H9 (cell line): ENCODE results near the gene ACSS2. TPM values are rescaled to one million over a fixed set of nuclear protein-coding genes. Genes with fewer than 3 reads are reported as not detected.

Source experiments
- DNase-seq: peaks from one replicate; pipeline ENCODE4 v3.0.0-alpha.2; 2017
- H2AFZ ChIP-seq: one replicate; pipeline ENCODE4 v1.6.1; 2013; ENCODE audit warnings: mild to moderate bottlenecking, low read length, control low read depth, moderate library complexity
- H2AK5ac ChIP-seq: 2 replicates; pipeline ENCODE4 v1.6.1; 2013; ENCODE audit warnings: low read length, control low read depth, mixed read lengths; ENCODE audit not compliant: insufficient read length
- H2BK120ac ChIP-seq: one replicate; pipeline ENCODE4 v1.6.1; 2013; ENCODE audit warnings: low read depth, mild to moderate bottlenecking, low read length, control low read depth, inconsistent platforms; ENCODE audit not compliant: poor library complexity, severe bottlenecking
- H2BK12ac ChIP-seq: 2 replicates; pipeline ENCODE4 v1.6.1; 2013; ENCODE audit warnings: low read length, control low read depth, mixed read lengths, low read depth; ENCODE audit not compliant: insufficient read length
- H2BK15ac ChIP-seq: 2 replicates; pipeline ENCODE4 v1.6.1; 2013; ENCODE audit warnings: low read depth, low read length, control low read depth
- H2BK20ac ChIP-seq: one replicate; pipeline ENCODE4 v1.6.1; 2013; ENCODE audit warnings: low read depth, mild to moderate bottlenecking, low read length, control low read depth, inconsistent platforms; ENCODE audit not compliant: poor library complexity, severe bottlenecking
- H2BK5ac ChIP-seq: 2 replicates; pipeline ENCODE4 v1.6.1; 2013; ENCODE audit warnings: low read length, control low read depth, mixed read lengths; ENCODE audit not compliant: insufficient read length
- H3K14ac ChIP-seq: 2 replicates; pipeline ENCODE4 v1.6.1; 2013; ENCODE audit warnings: low read length, control low read depth; ENCODE audit not compliant: insufficient read depth
- H3K18ac ChIP-seq: 2 replicates; pipeline ENCODE4 v1.6.1; 2013; ENCODE audit warnings: low read depth, mild to moderate bottlenecking, mixed read lengths, low read length, control low read depth; ENCODE audit not compliant: insufficient read length
- H3K23ac ChIP-seq: 2 replicates; pipeline ENCODE4 v1.6.1; 2013; ENCODE audit warnings: low read length, control low read depth, mixed read lengths, low read depth; ENCODE audit not compliant: insufficient read length
- H3K23me2 ChIP-seq: 2 replicates; pipeline ENCODE4 v1.6.1; 2013; ENCODE audit warnings: low read depth, mild to moderate bottlenecking, mixed read lengths, low read length, control low read depth; ENCODE audit not compliant: insufficient read length, poor library complexity, severe bottlenecking
- H3K27ac ChIP-seq: 2 replicates; pipeline ENCODE4 v1.5.1; 2013; ENCODE audit warnings: low read length, control low read depth, mixed read lengths, low read depth; ENCODE audit not compliant: insufficient read length
- H3K27me3 ChIP-seq: 2 replicates; pipeline ENCODE4 v1.6.1; 2013; ENCODE audit warnings: low read length, control low read depth, inconsistent platforms; ENCODE audit not compliant: insufficient read depth
- H3K4ac ChIP-seq: 2 replicates; pipeline ENCODE4 v1.6.1; 2013; ENCODE audit warnings: low read depth, mild to moderate bottlenecking, control low read depth, inconsistent platforms, low read length, moderate library complexity
- H3K4me1 ChIP-seq: 2 replicates; pipeline ENCODE4 v1.6.1; 2013; ENCODE audit warnings: low read length, control low read depth, inconsistent platforms; ENCODE audit not compliant: insufficient read depth
- H3K4me2 ChIP-seq: 2 replicates; pipeline ENCODE4 v1.6.1; 2013; ENCODE audit warnings: low read length, control low read depth, mixed read lengths; ENCODE audit not compliant: insufficient read length, insufficient read depth
- H3K56ac ChIP-seq: 2 replicates; pipeline ENCODE4 v1.6.1; 2013; ENCODE audit warnings: low read depth, mild to moderate bottlenecking, mixed read lengths, low read length, control low read depth; ENCODE audit not compliant: insufficient read length
- H3K79me1 ChIP-seq: 2 replicates; pipeline ENCODE4 v1.6.1; 2013; ENCODE audit warnings: low read depth, mild to moderate bottlenecking, moderate library complexity, low read length, control low read depth, inconsistent platforms; ENCODE audit not compliant: insufficient read depth, poor library complexity, severe bottlenecking
- H3K79me2 ChIP-seq: 2 replicates; pipeline ENCODE4 v1.6.1; 2013; ENCODE audit warnings: low read length, control low read depth, inconsistent platforms; ENCODE audit not compliant: insufficient read depth
- H3K9ac ChIP-seq: 2 replicates; pipeline ENCODE4 v1.6.1; 2013; ENCODE audit warnings: low read length, control low read depth, mixed read lengths; ENCODE audit not compliant: insufficient read length; ENCODE audit errors: extremely low read depth
- H3K9me3 ChIP-seq: one replicate; pipeline ENCODE4 v1.6.1; 2013; ENCODE audit warnings: low read depth, low read length, inconsistent platforms; ENCODE audit not compliant: control insufficient read depth
- H3T11ph ChIP-seq: one replicate; pipeline ENCODE4 v1.6.1; 2013; ENCODE audit warnings: mild to moderate bottlenecking, low read length, control low read depth, inconsistent platforms
- H4K20me1 ChIP-seq: one replicate; pipeline ENCODE4 v1.6.1; 2013; ENCODE audit not compliant: control insufficient read depth, insufficient read length, insufficient read depth
- H4K5ac ChIP-seq: 2 replicates; pipeline ENCODE4 v1.6.1; 2013; ENCODE audit warnings: low read depth, mild to moderate bottlenecking, mixed read lengths, low read length, control low read depth; ENCODE audit not compliant: insufficient read length
- H4K8ac ChIP-seq: replicated peaks from 2 replicates; pipeline ENCODE4 v1.6.1; 2013; ENCODE audit warnings: low read length, control low read depth, mixed read lengths, low read depth; ENCODE audit not compliant: insufficient read length
- H4K91ac ChIP-seq: 2 replicates; pipeline ENCODE4 v1.6.1; 2013; ENCODE audit warnings: low read depth, mild to moderate bottlenecking, moderate library complexity, mixed read lengths, low read length, control low read depth; ENCODE audit not compliant: insufficient read length
- H3K27ac Mint-ChIP-seq, 3 experiments: 2 replicates in 2 of 3; 3 replicates in 1 of 3; pipeline ENCODE4 v1.8.0; 2020 to 2021; ENCODE audit warnings: mixed read lengths in 3 of 3, mild to moderate bottlenecking in 1 of 3, moderate library complexity in 1 of 3
- H3K27me3 Mint-ChIP-seq: 2 replicates; pipeline ENCODE4 v1.8.0; 2021; ENCODE audit warnings: low read depth, mild to moderate bottlenecking, moderate library complexity, mixed read lengths
- H3K36me3 Mint-ChIP-seq, 3 experiments: 2 replicates in 2 of 3; 3 replicates in 1 of 3; pipeline ENCODE4 v1.8.0; 2020 to 2021; ENCODE audit warnings: low read depth in 3 of 3, mixed read lengths in 3 of 3; ENCODE audit not compliant: insufficient read depth in 1 of 3
- H3K4me1 Mint-ChIP-seq, 2 experiments: 2 replicates each; pipeline ENCODE4 v1.8.0; 2020; ENCODE audit warnings: mixed read lengths in 2 of 2
- H3K4me3 Mint-ChIP-seq, 2 experiments: 2 replicates in 1 of 2; 3 replicates in 1 of 2; pipeline ENCODE4 v1.8.0; 2020 to 2021; ENCODE audit warnings: mild to moderate bottlenecking in 2 of 2, mixed read lengths in 2 of 2, moderate library complexity in 1 of 2
- H3K9me3 Mint-ChIP-seq, 2 experiments: 2 replicates in 1 of 2; 3 replicates in 1 of 2; pipeline ENCODE4 v1.8.0; 2020; ENCODE audit warnings: mild to moderate bottlenecking in 2 of 2, mixed read lengths in 2 of 2, moderate library complexity in 1 of 2
- WGBS: extraction: QIAGEN DNeasy Blood & Tissue Kit; methylation state at CpG from one replicate; pipeline ENCODE4 v1.1.7; 2013; ENCODE audit warnings: missing lambda C conversion rate, low lambda C conversion rate, mixed read lengths; ENCODE audit not compliant: insufficient read length; ENCODE audit errors: extremely low coverage; 5-methylcytosine and 5-hydroxymethylcytosine counted together
- total RNA-seq: library from RNA; stranded (reverse); gene quantifications from 2 replicates; pipeline ENCODE4 v1.2.1, GENCODE V29; 2021
- TF ChIP-seq, protein P1 (sequence below): fragments of 200-600 bp; sonication (generic); conservative IDR thresholded peaks from 3 replicates; pipeline ENCODE4 v1.8.0; 2021; ENCODE audit warnings: antibody characterized with exemption, mild to moderate bottlenecking

Gene ACSS2
- total RNA-seq, 1 experiment from 2014 or later, result 15.4 TPM

DNA sequence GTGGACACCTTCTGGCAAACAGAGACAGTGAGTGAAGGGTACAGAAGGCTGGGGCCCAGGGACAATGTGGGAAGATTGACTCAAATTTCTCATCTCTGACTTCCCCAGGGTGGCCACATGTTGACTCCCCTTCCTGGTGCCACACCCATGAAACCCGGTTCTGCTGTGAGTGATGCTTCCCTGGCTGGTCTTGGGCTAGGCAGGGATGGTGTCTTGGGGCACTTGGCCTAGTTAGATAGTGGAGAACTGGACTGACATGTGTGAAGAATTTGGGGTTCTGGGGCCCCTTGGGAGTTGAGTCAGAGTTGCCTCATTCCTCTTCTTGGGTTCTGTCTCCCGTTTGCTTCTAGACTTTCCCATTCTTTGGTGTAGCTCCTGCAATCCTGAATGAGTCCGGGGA is 45.0 kb downstream of the ACSS2 start:
- H3K79me1 ChIP-seq, result no peaks in the 10 kb centered on the region
- no peak overlapping the region for H2BK12ac ChIP-seq
- TF ChIP-seq, protein P1, sequence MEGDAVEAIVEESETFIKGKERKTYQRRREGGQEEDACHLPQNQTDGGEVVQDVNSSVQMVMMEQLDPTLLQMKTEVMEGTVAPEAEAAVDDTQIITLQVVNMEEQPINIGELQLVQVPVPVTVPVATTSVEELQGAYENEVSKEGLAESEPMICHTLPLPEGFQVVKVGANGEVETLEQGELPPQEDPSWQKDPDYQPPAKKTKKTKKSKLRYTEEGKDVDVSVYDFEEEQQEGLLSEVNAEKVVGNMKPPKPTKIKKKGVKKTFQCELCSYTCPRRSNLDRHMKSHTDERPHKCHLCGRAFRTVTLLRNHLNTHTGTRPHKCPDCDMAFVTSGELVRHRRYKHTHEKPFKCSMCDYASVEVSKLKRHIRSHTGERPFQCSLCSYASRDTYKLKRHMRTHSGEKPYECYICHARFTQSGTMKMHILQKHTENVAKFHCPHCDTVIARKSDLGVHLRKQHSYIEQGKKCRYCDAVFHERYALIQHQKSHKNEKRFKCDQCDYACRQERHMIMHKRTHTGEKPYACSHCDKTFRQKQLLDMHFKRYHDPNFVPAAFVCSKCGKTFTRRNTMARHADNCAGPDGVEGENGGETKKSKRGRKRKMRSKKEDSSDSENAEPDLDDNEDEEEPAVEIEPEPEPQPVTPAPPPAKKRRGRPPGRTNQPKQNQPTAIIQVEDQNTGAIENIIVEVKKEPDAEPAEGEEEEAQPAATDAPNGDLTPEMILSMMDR, result no peak
- Mint-ChIP-seq H3K27ac (no peak overlapping the region), H3K4me1 (no peaks in the 10 kb centered on the region), H3K27me3 (no peaks in the 10 kb centered on the region), H3K36me3 (peaks cover 5 to 19% (median 18%) of the 10 kb centered on the region in 3 experiments; a peak in 6 of 7 replicates), H3K9me3 (no peaks in the 10 kb centered on the region), H3K4me3 (no peak overlapping the region)
- H3K23ac ChIP-seq, result no peak overlapping the region
- H3K4me1 ChIP-seq, result no peaks in the 10 kb centered on the region
- H2AK5ac ChIP-seq, result no peak overlapping the region
- H3K4ac ChIP-seq, result no peak overlapping the region
- H3K27me3 ChIP-seq, result no peaks in the 10 kb centered on the region
- H4K20me1 ChIP-seq, result no peaks in the 10 kb centered on the region
- no peak overlapping the region for H4K8ac ChIP-seq
- no peak overlapping the region for H3K56ac ChIP-seq
- no peak overlapping the region for H3K9ac ChIP-seq
- no peak overlapping the region for H3K27ac ChIP-seq
- H2BK5ac ChIP-seq, result no peak overlapping the region
- no peaks in the 10 kb centered on the region for H3K23me2 ChIP-seq
- H4K91ac ChIP-seq, result no peak overlapping the region
- no peak overlapping the region for H2BK20ac ChIP-seq
- H3T11ph ChIP-seq, result no peak overlapping the region
- H3K14ac ChIP-seq, result no peak overlapping the region
- no peak overlapping the region for H3K4me2 ChIP-seq
- DNase-seq, result no peak
- H3K79me2 ChIP-seq, result no peaks in the 10 kb centered on the region
- H2AFZ ChIP-seq, result no peak overlapping the region
- no peak overlapping the region for H2BK120ac ChIP-seq
- H4K5ac ChIP-seq, result no peak overlapping the region
- no peak overlapping the region for H2BK15ac ChIP-seq
- no peaks in the 10 kb centered on the region for H3K9me3 ChIP-seq
- no peak overlapping the region for H3K18ac ChIP-seq
- no CpG with 5 or more reads among the region's 3 CpGs for WGBS
